Liver (tissue), 3 donors: ENCODE results near the gene PARD3B.

Experiments used
- CTCF ChIP-seq: fragments of 150-350 bp; IDR thresholded peaks from 2 replicates; pipeline ENCODE4 v1.5.1; 2017; ENCODE audit warnings: improper control_type of control experiment, low read depth, low read length; ENCODE audit not compliant: missing input control
- EGR1 ChIP-seq, 2 donors: IDR thresholded peaks; 2 replicates each; pipeline ENCODE4 v1.6.1; 2016 to 2018; ENCODE audit warnings: antibody characterized with exemption in 2 of 2, low read depth in 2 of 2
- GABPA ChIP-seq, 2 donors: IDR thresholded peaks in 1 of 2; conservative IDR thresholded peaks in 1 of 2; 2 replicates each; pipeline ENCODE4 v1.6.1; 2016; ENCODE audit warnings: antibody characterized with exemption in 2 of 2, mild to moderate bottlenecking in 1 of 2, moderate library complexity in 1 of 2
- HNF4A ChIP-seq, 2 donors: conservative IDR thresholded peaks; 2 replicates each; pipeline ENCODE4 v1.6.1; 2016; ENCODE audit warnings: antibody characterized with exemption in 2 of 2, mild to moderate bottlenecking in 2 of 2
- HNF4G ChIP-seq: IDR thresholded peaks from 2 replicates; pipeline ENCODE4 v1.6.1; 2016; ENCODE audit warnings: antibody characterized with exemption
- JUND ChIP-seq, 2 donors: IDR thresholded peaks; 2 replicates each; pipeline ENCODE4 v1.6.1; 2016; ENCODE audit warnings: antibody characterized with exemption in 2 of 2
- REST ChIP-seq: IDR thresholded peaks from 2 replicates; pipeline ENCODE4 v1.6.1; 2016; ENCODE audit warnings: antibody characterized with exemption, mild to moderate bottlenecking
- SP1 ChIP-seq: IDR thresholded peaks from 2 replicates; pipeline ENCODE4 v1.6.1; 2018; ENCODE audit warnings: antibody characterized with exemption, mild to moderate bottlenecking
- TAF1 ChIP-seq: conservative IDR thresholded peaks from 2 replicates; pipeline ENCODE4 v1.6.1; 2016; ENCODE audit warnings: antibody characterized with exemption, mild to moderate bottlenecking
- TF ChIP-seq, protein P1 (sequence below): IDR thresholded peaks from 2 replicates; pipeline ENCODE4 v1.6.1; 2016; ENCODE audit warnings: antibody characterized with exemption
- TF ChIP-seq, protein P2 (sequence below): IDR thresholded peaks from 2 replicates; pipeline ENCODE4 v1.6.1; 2016; ENCODE audit warnings: antibody characterized with exemption
- donor health status: healthy.
- donor health status: healthy.

DNA sequence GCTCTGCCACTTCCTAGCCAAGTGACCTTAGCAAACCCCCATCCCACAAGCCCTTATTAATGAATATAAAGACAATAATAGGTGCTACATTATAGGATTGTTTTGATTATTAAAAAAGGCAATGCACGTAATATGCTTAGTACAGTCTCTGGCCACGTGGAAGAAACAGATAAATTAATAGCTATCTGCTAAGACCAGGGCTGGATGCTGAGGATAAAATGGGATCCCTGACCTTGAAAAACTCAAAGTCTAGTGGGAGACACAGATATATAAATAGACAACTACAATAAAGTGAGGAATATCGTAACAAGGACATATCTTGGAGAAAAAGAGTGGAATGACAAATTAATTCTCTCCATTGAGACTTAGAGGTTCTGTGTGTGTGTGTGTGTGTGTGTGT is 29.9 kb upstream of the PARD3B start:
- TF ChIP-seq HNF4G = no peak
- no peak for TF ChIP-seq CTCF
- TF ChIP-seq, protein P1, sequence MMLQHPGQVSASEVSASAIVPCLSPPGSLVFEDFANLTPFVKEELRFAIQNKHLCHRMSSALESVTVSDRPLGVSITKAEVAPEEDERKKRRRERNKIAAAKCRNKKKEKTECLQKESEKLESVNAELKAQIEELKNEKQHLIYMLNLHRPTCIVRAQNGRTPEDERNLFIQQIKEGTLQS = no peak
- no peak for TF ChIP-seq GABPA (IDR thresholded peaks at IDR 0.05 in 1 of 2, conservative IDR thresholded peaks at IDR 0.05 in 1 of 2)
- no peak for TF ChIP-seq REST
- TF ChIP-seq TAF1 = no peak
- TF ChIP-seq, protein P2, sequence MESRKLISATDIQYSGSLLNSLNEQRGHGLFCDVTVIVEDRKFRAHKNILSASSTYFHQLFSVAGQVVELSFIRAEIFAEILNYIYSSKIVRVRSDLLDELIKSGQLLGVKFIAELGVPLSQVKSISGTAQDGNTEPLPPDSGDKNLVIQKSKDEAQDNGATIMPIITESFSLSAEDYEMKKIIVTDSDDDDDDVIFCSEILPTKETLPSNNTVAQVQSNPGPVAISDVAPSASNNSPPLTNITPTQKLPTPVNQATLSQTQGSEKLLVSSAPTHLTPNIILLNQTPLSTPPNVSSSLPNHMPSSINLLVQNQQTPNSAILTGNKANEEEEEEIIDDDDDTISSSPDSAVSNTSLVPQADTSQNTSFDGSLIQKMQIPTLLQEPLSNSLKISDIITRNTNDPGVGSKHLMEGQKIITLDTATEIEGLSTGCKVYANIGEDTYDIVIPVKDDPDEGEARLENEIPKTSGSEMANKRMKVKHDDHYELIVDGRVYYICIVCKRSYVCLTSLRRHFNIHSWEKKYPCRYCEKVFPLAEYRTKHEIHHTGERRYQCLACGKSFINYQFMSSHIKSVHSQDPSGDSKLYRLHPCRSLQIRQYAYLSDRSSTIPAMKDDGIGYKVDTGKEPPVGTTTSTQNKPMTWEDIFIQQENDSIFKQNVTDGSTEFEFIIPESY = no peak
- TF ChIP-seq HNF4A (conservative IDR thresholded peaks at IDR 0.05) = no peak
- TF ChIP-seq SP1 = no peak
- no peak for TF ChIP-seq EGR1 (IDR thresholded peaks at IDR 0.05; ENCODE audit: low read depth in 2 of 2)
- TF ChIP-seq JUND (IDR thresholded peaks at IDR 0.05) = no peak
